ENCODE data around the gene ALPI. TPM values are rescaled to one million over a fixed set of nuclear protein-coding genes. Genes with fewer than 3 reads are reported as not detected.
A peak's percentile ranks its signal among the peaks of the same experiment; 100 is the strongest.

Gene ALPI
- total and polyA plus RNA-seq, 4 donors, result 0.20 TPM; not detected in 3

DNA sequence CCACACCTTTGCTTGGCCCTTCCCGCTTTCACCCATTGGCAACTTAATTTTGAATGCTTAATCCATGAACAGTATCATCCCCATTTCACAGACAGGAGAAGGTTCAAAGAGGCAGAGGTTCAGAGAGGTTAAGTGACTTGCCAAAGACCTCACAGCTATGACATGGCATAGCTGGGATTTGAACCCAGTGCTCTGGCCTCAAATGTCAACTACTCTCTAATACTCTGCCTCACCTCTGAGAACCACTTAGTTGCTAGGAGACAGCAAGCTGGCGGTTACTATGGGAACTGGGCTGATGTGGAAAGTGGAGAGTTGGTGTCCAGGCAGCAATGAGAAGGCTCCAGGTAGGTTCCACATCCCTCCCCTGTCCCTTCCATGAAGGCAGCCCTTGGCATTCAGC is 48.5 kb downstream of the ALPI start:
- peaks cover 47% of the 10 kb centered on the region for H3K4me1 ChIP-seq (ENCODE audit: control insufficient read depth, insufficient read depth, low read length)
- H3K4me3 ChIP-seq (ENCODE audit: low read depth, low read length), result no peak overlapping the region
- peaks cover 20% of the 10 kb centered on the region for H3K27me3 ChIP-seq (ENCODE audit: control insufficient read depth, insufficient read depth, low read length)
- WGBS (ENCODE audit: insufficient coverage), result 63% methylated on average over 1 of the region's 2 CpGs
- H3K9me3 ChIP-seq (ENCODE audit: control insufficient read depth, insufficient read depth, low read length), result no peaks in the 10 kb centered on the region
- H3K36me3 ChIP-seq (ENCODE audit: control insufficient read depth, insufficient read depth, low read length), result no peaks in the 10 kb centered on the region
- no peak overlapping the region for H3K27ac ChIP-seq (ENCODE audit: low read depth, low read length)
- peak in 2 of 6 donors; percentile 53 to 93 for DNase-seq (ENCODE audit: low read depth in 4 of 6, low spot score in 6 of 6)

DNA sequence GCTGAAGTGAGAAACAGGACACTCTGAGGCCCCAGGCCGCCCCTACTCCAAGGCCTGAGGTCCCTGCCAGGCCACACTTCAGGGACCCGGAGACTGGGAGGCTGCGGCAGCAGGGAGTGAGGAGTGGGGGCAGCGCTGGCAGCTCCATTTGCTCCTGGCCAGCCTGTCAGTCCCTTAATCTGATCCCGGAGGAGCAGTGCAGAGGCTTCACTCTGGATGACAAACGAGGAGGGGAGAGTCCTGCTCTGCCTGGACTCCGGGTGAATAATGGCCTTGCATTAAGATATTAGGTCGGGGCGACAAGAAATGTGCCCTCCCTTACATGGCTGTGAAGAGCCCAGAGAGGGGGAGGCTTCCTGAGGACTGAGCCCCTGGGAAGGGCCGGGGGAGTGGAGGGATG is 49.9 kb downstream of the ALPI start:
- WGBS (ENCODE audit: insufficient coverage), result 25% methylated on average over 10 of the region's 10 CpGs
- Histone ChIP-seq H3K4me1 (ENCODE audit: control insufficient read depth, insufficient read depth, low read length) (peaks cover 48% of the 10 kb centered on the region), H3K9me3 (ENCODE audit: control insufficient read depth, insufficient read depth, low read length) (no peaks in the 10 kb centered on the region), H3K4me3 (ENCODE audit: low read depth, low read length) (no peak overlapping the region), H3K27ac (ENCODE audit: low read depth, low read length) (no peak overlapping the region), H3K27me3 (ENCODE audit: control insufficient read depth, insufficient read depth, low read length) (peaks cover 20% of the 10 kb centered on the region), H3K36me3 (ENCODE audit: control insufficient read depth, insufficient read depth, low read length) (no peaks in the 10 kb centered on the region)
- DNase-seq (ENCODE audit: low read depth in 4 of 6, low spot score in 6 of 6), result peak in 1 of 6 donors; percentile 74

DNA sequence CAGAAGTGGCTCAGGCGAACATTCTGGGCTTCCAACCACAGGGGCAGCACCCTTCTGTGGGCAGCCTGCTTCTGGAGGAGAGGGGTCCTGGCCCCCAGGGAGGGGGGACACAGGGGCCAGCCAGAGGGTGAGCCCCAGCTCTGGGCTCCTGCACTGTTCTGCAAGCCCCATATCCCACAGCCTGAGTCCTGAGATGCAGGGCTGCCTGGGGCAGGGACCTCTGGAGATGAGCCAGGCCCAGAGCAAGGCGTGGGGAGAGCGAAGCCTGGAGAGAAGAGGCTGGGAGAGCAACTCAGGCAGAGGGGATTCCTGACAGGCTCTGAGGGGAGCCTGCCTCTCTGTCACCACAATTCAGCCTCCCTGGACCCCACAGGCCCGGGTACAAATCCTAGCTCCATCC is 50.8 kb downstream of the ALPI start:
- peaks cover 48% of the 10 kb centered on the region for H3K4me1 ChIP-seq (ENCODE audit: control insufficient read depth, insufficient read depth, low read length)
- H3K27ac ChIP-seq (ENCODE audit: low read depth, low read length), result no peak overlapping the region
- H3K36me3 ChIP-seq (ENCODE audit: control insufficient read depth, insufficient read depth, low read length), result no peaks in the 10 kb centered on the region
- H3K27me3 ChIP-seq (ENCODE audit: control insufficient read depth, insufficient read depth, low read length), result peaks cover 20% of the 10 kb centered on the region
- H3K4me3 ChIP-seq (ENCODE audit: low read depth, low read length), result no peak overlapping the region
- DNase-seq (ENCODE audit: low read depth in 4 of 6, low spot score in 6 of 6), result no peak
- 68% methylated on average over 3 of the region's 4 CpGs for WGBS (ENCODE audit: insufficient coverage)
- no peaks in the 10 kb centered on the region for H3K9me3 ChIP-seq (ENCODE audit: control insufficient read depth, insufficient read depth, low read length)

DNA sequence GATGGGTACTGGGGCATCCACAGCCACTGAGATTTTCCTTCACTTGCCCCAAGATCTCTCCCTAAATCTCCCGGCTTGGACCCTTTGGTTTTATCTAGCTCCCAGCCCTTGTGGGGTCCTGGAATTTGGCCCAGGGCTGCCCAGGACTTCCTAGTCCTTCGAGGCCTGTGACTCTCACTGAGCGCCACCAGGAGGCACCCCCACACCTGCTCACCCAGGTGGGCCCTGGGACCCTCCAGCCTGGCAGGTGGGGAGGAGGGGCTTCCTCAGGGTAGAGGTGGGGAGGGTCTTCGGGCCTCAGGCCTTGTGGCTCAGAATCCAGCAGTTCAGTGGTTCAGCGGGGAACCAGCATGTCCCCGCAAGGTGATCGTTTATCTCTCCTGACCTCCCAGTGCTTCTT is 52.3 kb downstream of the ALPI start:
- Histone ChIP-seq H3K4me1 (ENCODE audit: control insufficient read depth, insufficient read depth, low read length) (peaks cover 52% of the 10 kb centered on the region), H3K27ac (ENCODE audit: low read depth, low read length) (no peak overlapping the region), H3K27me3 (ENCODE audit: control insufficient read depth, insufficient read depth, low read length) (peaks cover 18% of the 10 kb centered on the region), H3K9me3 (ENCODE audit: control insufficient read depth, insufficient read depth, low read length) (no peaks in the 10 kb centered on the region), H3K36me3 (ENCODE audit: control insufficient read depth, insufficient read depth, low read length) (no peaks in the 10 kb centered on the region), H3K4me3 (ENCODE audit: low read depth, low read length) (no peak overlapping the region)
- 69% methylated on average over 4 of the region's 7 CpGs for WGBS (ENCODE audit: insufficient coverage)
- no peak for DNase-seq (ENCODE audit: low read depth in 4 of 6, low spot score in 6 of 6)

Other genes with a start within 250 kb of the ALPI start
- gene ALPP, start 77.4 kb upstream of the ALPI start, total RNA-seq, result under 1 TPM in 1 of 2 donors, not detected in 1; 0.06 TPM
- under 1 TPM; 0.10 to 0.30 TPM for gene ALPP, start 77.4 kb upstream of the ALPI start, polyA plus RNA-seq (ENCODE audit: insufficient read length in 2 of 2)
- not detected for gene ALPG, start 49.3 kb upstream of the ALPI start, total RNA-seq
- gene ALPG, start 49.3 kb upstream of the ALPI start, polyA plus RNA-seq (ENCODE audit: insufficient read length in 2 of 2), result under 1 TPM; 0.09 to 0.13 TPM
- gene ECEL1, start 31.7 kb downstream of the ALPI start, total RNA-seq, result 10 to 100 TPM; 23.5 to 25.2 TPM
- gene ECEL1, start 31.7 kb downstream of the ALPI start, polyA plus RNA-seq (ENCODE audit: insufficient read length in 2 of 2), result 10 to 100 TPM; 80.4 to 82.6 TPM
- 1 to 10 TPM in 1 of 2 donors, under 1 TPM in 1; 0.89 to 1.5 TPM for gene PRSS56, start 64.2 kb downstream of the ALPI start, total RNA-seq
- gene PRSS56, start 64.2 kb downstream of the ALPI start, polyA plus RNA-seq (ENCODE audit: insufficient read length in 2 of 2), result 1 to 10 TPM; 4.8 to 5.8 TPM
- under 1 TPM; 0.10 to 0.17 TPM for gene CHRND, start 70.0 kb downstream of the ALPI start, total RNA-seq
- gene CHRND, start 70.0 kb downstream of the ALPI start, polyA plus RNA-seq (ENCODE audit: insufficient read length in 2 of 2), result under 1 TPM; 0.40 to 0.74 TPM
- under 1 TPM in 1 of 2 donors, not detected in 1; 0.06 TPM for gene CHRNG, start 83.5 kb downstream of the ALPI start, total RNA-seq
- under 1 TPM; 0.35 TPM for gene CHRNG, start 83.5 kb downstream of the ALPI start, polyA plus RNA-seq (ENCODE audit: insufficient read length in 2 of 2)
- gene TIGD1, start 94.4 kb downstream of the ALPI start, total RNA-seq, result 10 to 100 TPM in 1 of 2 donors, 1 to 10 TPM in 1; 5.9 to 11.1 TPM
- gene TIGD1, start 94.4 kb downstream of the ALPI start, polyA plus RNA-seq (ENCODE audit: insufficient read length in 2 of 2), result 10 to 100 TPM in 1 of 2 donors, 1 to 10 TPM in 1; 9.8 to 10.8 TPM
- 10 to 100 TPM; 37.4 to 84.4 TPM for gene EIF4E2, start 94.5 kb downstream of the ALPI start, total RNA-seq
- 10 to 100 TPM; 71.7 to 72.7 TPM for gene EIF4E2, start 94.5 kb downstream of the ALPI start, polyA plus RNA-seq (ENCODE audit: insufficient read length in 2 of 2)
- 10 to 100 TPM in 1 of 2 donors, 1 to 10 TPM in 1; 6.5 to 13.7 TPM for gene EFHD1, start 177.5 kb downstream of the ALPI start, total RNA-seq
- gene EFHD1, start 177.5 kb downstream of the ALPI start, polyA plus RNA-seq (ENCODE audit: insufficient read length in 2 of 2), result 10 to 100 TPM; 42.9 to 49.0 TPM
- 10 to 100 TPM; 81.5 to 98.7 TPM for gene GIGYF2, start 241.2 kb downstream of the ALPI start, total RNA-seq
- 10 to 100 TPM; 38.9 to 49.5 TPM for gene GIGYF2, start 241.2 kb downstream of the ALPI start, polyA plus RNA-seq (ENCODE audit: insufficient read length in 2 of 2)